Omental fat pad (tissue), 4 donors: ENCODE results near the gene KLHL22. TPM values are rescaled to one million over a fixed set of nuclear protein-coding genes. Genes with fewer than 3 reads are reported as not detected.
A peak's percentile ranks its signal among the peaks of the same experiment; 100 is the strongest.

Experiments used
- ATAC-seq: fragments of 150-250 bp; one replicate; pipeline ENCODE4 v1.9.1; 2016; ENCODE audit warnings: mild to moderate bottlenecking, moderate library complexity; ENCODE audit not compliant: low FRiP score
- DNase-seq: peaks from one replicate; pipeline ENCODE4 v3.0.0-alpha.2; 2019; ENCODE audit warnings: low spot score
- total RNA-seq, 4 donors: library from RNA; depleted of rRNA; stranded (reverse); fragments of >200 nt; gene quantifications; one replicate each; pipeline ENCODE4 v1.1.0, GENCODE V29; 2016
- TF ChIP-seq, protein P1 (sequence below), 3 donors: fragments of 450-650 bp; IDR thresholded peaks; one replicate each; pipeline ENCODE4 v1.5.1; 2016 to 2017; ENCODE audit warnings: antibody characterized with exemption in 3 of 3, mild to moderate bottlenecking in 3 of 3, moderate library complexity in 2 of 3

KLHL22 gene
- total RNA-seq, 4 donors from 2014 or later, result 19.8 to 45.0 (median 32.9) TPM

DNA sequence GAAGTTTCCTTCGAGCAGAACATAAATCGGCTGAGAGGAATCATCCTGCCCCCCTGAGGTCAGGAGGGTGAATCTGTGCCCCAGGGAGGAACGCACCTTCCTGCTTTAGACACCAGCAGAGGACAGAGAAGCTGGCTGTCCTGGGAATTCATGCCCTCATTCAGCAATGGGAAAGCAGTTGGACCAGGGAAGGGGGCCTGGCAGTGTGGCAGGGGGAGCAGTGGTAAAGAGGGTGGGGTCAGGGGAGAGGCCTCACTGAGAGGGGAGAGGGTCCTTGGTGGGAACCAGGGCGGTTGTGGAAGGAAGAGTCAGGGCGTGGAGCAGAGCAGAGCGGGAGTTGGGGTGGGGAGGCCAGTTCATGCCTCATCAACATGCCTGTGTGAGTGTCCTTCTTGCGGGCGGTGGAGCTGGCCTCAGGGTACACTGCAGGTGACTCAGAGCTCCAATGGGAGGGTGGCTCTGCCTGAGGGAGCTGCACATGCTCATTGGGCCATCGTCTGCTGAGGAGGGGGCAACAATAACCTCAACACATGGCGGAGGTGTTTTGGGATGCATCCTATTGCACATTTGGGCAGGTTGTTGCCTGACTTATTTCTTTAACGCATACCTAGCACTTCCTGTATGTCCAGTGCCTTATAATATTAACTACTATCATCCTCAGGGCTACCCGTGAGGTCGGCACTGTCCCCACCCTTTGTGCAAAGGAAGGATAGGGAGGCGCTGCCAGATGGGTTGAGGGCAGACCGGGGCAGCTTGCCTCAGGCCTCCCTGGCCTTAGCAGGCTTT, 35.0 kb upstream of the KLHL22 start:
- DNase-seq (no peak), ATAC-seq (peak; percentile 69)
- TF ChIP-seq, protein P1, sequence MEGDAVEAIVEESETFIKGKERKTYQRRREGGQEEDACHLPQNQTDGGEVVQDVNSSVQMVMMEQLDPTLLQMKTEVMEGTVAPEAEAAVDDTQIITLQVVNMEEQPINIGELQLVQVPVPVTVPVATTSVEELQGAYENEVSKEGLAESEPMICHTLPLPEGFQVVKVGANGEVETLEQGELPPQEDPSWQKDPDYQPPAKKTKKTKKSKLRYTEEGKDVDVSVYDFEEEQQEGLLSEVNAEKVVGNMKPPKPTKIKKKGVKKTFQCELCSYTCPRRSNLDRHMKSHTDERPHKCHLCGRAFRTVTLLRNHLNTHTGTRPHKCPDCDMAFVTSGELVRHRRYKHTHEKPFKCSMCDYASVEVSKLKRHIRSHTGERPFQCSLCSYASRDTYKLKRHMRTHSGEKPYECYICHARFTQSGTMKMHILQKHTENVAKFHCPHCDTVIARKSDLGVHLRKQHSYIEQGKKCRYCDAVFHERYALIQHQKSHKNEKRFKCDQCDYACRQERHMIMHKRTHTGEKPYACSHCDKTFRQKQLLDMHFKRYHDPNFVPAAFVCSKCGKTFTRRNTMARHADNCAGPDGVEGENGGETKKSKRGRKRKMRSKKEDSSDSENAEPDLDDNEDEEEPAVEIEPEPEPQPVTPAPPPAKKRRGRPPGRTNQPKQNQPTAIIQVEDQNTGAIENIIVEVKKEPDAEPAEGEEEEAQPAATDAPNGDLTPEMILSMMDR (IDR thresholded peaks at IDR 0.05), result no peak

DNA sequence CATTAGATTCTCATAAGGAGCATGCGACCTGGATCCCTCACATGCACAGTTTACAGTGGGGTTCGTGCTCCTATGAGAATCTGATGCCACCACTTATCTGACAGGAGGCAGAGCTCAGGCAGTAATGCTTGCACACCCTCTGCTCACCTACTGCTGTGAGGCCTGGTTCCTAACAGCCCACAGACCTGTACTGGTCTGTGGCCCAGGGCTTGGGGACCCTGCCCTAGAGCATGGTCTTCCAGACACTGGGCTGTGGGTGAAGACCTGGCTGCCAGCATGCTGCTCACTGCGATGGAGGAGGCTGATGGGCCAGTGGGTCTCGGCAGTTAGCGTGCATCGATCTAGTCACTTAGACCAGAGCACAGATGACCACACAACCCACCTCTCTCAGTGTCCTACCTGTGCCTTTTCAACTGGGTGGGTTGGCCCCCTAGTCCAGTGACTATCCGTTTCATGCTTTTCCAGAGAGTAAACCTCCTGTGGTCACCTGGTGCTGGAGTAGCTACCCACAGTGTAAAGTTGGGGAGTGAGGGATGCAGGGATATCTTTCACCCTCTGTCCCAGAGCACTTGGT, 32.9 kb upstream of the KLHL22 start:
- TF ChIP-seq, protein P1 (IDR thresholded peaks at IDR 0.05), result no peak
- no peak for DNase-seq
- ATAC-seq, result no peak

DNA sequence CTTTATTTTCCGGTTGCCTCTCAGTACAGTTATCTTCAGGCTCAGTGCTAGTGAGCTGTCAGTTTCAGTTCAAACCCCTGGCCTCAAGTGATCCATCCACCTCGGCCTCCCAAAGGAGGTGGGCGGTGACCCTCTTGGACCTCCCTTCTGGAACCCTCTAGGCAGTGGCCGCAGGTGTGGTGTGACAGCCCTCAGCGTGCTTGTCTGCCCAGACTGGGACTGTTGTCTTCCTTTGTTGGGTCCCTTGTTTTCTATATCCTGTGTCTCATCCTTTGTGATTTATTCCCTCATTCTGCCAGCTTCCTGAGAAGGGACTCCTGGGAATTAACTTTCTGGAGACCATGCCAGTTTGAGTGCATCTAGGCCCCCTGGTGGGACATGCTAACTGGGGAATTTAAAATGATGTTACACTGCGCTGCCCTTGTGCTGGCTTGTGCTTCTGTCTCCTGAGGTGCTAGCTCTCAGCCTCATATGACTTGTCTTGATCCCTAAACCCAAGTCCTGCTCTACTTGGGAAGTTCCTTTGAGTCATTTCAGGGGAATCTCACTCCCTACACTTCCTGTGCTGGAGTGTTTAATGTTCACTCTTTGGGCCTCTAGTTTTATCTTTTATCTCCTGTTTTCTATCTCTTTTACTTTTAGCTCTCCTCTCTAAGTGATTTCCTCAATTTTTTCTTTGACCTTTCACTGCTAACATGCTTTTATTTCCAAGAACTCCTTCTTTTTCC, 31.2 kb upstream of the KLHL22 start:
- TF ChIP-seq, protein P1 (IDR thresholded peaks at IDR 0.05), result no peak
- ATAC-seq, result peak; percentile 24
- DNase-seq, result no peak

DNA sequence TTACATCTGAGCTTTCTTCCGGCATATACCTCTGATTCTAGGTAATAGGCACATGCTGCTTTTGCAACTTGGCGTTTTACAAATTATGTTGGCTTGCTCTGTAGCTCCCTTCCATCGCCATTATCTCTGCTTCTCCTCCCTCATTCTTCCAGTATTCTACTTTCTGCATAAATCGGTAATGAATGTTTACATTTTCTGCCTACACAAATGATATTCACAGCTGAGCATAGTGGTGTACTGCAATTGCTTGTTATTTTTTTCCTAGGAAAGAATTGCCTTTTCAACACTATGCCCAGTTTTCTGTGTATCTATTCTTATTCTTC, 30.7 kb upstream of the KLHL22 start:
- DNase-seq (no peak), ATAC-seq (no peak)
- TF ChIP-seq, protein P1 (IDR thresholded peaks at IDR 0.05), result no peak

DNA sequence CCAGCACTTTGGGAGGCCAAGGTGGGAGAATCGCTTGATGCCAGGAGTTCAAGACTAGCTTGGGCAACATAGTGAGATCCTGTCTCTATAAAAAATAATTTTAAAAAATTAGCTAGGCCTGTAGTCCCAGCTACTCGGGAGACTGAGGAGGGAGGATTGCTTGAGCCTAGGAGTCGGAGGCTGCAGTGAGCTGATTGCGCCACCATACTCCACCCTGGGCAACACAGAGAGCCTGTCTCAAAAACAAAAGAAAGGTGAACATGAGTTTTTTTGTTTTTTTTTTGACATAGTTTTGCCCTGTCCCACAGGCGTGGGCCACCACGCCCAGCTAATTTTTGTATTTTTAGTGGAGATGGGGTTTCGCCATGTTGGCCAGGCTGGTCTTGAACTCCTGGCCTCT, 29.5 kb upstream of the KLHL22 start:
- TF ChIP-seq, protein P1 (IDR thresholded peaks at IDR 0.05), result no peak
- DNase-seq (no peak), ATAC-seq (no peak)

DNA sequence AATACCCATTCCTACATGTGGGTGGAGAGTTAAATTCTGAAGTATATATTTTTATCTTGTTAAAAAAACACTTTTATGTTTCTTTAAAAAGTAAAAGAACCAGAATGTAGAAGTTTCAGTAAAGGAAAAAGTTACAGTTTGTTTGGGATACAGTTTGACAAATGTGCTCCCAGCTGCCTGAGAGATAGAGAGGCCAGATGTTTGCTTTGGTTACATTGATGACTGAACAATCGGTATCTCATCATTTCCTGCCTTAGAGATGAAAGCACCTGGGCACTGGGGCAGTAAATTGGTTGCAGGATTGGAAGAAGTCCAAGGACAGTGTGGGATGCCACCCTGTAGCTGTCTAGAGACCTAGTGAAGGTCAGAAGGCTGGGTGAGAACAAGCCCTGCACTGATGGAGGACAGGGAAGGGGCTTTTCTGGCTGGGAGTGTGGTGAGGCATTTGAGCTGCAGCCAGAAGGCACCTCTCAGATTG, 28.4 kb upstream of the KLHL22 start:
- TF ChIP-seq, protein P1 (IDR thresholded peaks at IDR 0.05), result no peak
- peak; percentile 22 for ATAC-seq
- DNase-seq, result no peak
